IPS DF 4.7 (cell line): ENCODE results near the gene TNF.

ENCODE experiments used
- DNase-seq: peaks from one replicate; pipeline ENCODE4 v3.0.0-alpha.2; 2013; ENCODE audit warnings: low spot score; ENCODE audit errors: extremely low read depth

TNF gene

GRCh38 chr6:31575335-31575901 lies at the start of gene TNF:
TSS of gene TNF (plus strand) at chr6:31575565. CDS start at chr6:31575742, 177 bp downstream.
- DNase-seq, result no peak

DNA sequence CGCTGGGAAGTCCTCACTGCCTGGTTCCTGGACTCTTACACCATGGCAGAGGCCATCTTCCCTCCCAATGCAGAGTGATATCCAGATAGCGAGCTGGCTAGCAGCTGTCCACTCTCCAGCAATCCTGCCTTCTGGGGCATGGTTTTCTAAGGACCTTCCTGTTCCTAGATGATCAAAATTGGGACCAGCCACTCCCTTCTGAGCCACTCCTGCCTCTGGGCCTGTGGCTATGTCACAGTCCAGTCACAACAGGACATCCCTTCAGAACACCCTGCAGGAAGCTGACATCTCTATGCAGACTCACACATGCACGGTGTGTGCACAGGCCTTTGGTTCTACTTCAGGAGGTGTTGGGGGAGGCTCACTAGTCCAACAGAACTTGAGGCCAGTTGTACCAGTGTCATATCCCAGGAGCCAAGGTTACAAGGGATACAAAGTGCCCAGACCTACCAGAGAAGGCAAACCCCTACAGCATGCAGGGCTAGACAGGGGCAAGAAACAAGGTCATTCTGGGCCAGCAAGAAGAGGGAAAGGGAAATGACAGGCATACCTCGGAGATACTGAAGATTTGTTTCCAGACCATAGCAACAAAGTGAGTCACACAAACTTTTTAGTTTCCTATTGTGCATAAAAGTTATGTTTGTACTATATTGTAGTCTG lies 49.3 kb upstream of the TNF start:
- no peak for DNase-seq

- DNase-seq, result no peak
Observed at GRCh38 chr6:31528307-31528777, 47.0 kb upstream of the TNF start.

GRCh38 chr6:31528821-31529328 lies 46.5 kb upstream of the TNF start, which contains the start of gene MCCD1:
TSS of gene MCCD1 (plus strand) at chr6:31528962. CDS start at chr6:31529015, 53 bp downstream.
- DNase-seq, result no peak

- no peak for DNase-seq
Observed at GRCh38 chr6:31529329-31530150, 45.8 kb upstream of the TNF start.

DNA sequence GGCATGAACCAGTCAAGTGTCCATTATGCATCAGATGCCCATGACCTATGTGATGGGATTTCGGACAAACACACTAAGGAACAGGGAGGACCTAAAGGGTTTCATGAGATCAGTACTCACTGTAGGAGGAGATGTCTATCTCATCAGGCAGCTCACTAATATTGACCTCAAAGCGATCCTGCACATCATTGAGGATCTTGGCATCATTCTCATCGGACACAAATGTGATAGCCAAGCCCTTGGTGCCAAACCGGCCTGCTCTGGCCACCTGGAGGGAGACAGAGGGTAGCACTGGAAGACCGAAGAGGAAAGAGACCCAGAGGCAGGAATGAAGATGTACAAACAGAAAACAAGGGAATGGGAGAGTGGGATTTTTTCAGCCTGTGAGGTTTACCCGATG lies 44.7 kb upstream of the TNF start:
- no peak for DNase-seq

- no peak for DNase-seq
Observed at GRCh38 chr6:31531162-31531561, 44.2 kb upstream of the TNF start.

DNA sequence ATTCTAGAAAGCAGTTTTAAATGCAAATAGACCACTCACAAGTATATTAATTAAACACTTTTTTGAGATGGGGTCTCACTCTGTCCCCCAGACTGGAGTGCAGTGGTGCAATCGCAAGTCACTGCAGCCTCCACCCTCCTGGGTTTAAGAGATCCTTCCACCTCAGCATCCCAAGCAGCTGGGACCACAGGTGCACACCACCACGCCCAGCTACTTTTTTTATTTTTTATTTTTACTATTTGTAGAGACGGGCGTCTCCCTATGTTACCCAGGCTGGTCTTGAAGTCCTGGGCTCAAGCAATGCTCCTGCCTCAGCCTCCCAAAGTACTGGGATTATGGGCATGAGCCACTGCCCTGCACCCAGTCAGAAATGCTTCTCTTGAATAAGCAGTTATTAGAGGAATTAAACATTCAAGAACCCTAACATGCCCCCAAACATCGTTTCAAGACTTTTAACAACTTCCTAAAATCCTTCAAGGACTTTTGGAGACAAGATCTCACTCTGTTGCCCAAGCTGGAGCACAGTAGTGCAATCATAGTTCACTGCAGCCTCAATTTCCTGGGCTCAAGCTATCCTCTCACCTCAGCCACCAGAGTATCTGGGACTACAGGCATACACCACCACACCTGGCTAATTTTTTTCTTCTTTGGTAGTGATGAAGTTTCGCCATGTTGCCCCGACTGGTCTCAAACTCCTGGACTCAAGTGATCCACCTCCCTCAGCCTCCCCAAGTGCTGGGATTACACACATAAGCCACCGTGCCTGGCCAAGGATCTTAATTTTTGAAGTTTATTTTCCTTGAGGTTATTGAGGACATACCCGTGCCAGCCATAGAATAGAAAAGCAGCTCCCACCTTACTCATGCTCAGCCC lies 43.4 kb upstream of the TNF start:
- no peak for DNase-seq

DNA sequence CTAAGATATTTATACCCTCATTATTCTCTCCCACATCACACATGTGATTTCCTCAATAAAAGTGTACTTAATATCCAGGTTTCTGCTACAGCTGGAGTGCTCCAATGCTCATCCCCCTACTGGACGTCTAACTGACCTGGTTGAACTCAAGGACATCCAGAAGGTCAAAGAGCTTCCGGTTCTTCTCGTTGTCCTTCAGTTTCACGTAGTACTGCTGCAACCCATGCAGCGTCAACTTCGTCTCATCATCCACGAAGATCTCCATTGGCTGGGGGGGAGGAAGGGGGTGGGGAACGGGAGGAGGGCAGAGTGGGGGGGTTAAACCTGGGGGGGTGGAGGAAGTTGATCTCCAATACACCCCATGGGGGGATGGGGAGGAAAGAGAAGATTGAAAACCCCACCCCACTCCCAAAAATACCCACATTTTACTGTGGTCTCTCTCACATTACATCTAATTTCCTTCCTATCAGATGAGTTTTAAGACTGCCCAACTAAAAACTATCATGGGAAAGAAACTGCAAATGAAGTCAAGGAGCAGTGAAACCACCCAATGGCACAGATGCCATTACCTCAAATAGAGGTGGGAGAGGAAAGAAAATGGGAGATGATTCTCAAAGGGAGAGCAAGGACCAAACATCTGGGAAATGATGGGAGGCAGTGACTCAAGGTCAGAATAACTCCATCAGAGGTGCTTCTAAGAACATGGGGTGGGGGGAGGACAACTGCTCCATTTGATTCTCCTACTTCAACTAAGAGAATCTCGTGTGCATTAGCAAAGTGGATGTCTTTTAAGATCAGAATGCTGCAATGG lies 42.5 kb upstream of the TNF start:
- no peak for DNase-seq

DNA sequence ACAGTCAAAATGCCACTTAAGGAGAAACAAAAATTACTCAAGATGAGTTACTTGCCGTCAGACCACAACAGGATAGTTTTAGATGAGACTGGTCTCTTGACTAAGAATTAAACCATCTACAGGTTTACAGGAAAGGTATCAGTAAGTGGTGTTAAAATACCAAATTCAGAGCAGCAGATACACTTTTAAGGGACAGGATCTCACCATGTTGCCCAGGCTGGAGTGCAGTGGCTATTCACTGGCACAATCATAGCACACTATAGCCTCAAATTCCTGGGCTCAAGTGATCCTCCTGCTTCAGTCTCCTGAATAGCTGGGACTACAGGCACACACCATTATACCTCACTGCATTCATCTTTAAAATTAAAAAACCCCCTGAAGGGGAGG lies 41.9 kb upstream of the TNF start:
- DNase-seq, result no peak

DNA sequence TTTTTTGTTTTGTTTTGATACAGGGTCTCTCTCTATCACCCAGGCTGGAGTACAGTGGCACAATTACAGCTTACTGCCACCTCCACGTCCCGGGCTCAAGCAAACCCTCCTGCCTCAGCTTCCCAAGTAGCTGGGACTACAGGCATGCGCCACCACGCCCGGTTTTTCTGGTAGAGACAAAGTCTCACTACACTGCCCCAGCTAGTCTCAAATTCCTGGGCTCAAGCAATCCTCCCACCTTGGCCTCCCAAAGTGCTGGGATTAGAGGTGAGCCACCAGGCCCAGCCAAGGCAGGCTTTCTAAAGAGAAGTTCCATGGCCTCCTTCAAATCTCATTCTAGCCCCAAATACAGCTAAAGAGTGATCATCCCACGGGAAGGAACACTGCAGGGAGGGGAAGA lies 41.4 kb upstream of the TNF start:
- DNase-seq, result no peak

DNA sequence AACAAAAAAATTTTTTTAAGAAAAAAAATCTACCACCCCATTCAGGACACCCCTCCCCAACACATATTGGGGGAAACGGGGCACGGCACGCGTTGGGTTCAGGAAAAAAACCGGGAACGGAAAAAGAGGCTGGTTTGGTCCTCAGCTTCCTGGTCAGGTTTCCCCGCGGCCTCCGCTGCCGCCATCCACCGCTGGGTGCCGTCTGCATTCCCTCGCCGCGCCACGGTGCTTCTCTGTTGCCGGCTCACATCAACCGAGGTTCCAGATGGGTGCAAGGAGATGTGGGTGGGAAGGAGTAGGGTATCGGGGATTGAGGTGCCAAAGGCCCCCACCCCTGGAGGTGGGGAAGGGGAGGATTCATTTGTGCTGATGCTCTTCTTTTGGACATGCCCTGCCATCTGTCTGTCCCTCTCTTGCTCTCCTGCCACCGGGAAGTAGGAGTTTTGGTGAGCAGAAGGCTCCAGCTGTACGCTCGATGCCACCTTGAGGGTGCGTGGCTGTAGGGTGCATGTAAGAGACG lies 40.8 kb upstream of the TNF start:
- no peak for DNase-seq

GRCh38 chr6:31535538-31536324 lies 39.6 kb upstream of the TNF start:
- no peak for DNase-seq

DNA sequence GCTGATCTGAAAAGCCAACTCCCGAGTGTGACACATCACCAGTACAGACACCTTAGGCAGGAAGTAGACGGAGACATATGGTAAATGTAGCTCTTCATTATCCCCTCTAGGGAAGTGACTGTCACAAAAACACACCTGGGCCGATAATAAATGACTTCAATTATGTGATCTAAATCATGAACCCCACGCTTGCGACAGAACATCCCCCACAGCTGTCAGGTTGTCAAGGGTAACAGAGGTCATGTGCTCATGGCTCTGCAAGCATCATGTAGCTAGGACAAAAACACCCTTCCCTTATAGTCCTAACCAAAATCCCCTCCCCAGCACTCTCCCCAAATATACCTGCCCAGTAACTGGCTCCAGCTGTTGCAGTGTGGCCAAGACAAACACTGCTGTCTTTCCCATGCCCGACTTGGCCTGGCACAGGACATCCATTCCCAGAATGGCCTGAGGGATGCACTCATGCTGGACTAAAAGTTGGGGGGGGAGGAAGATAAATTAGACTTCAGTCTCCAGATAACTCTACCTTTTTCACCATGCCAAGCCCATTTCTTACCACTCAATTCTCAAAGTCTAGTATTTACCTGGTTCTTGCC lies 36.5 kb upstream of the TNF start:
- no peak for DNase-seq

DNA sequence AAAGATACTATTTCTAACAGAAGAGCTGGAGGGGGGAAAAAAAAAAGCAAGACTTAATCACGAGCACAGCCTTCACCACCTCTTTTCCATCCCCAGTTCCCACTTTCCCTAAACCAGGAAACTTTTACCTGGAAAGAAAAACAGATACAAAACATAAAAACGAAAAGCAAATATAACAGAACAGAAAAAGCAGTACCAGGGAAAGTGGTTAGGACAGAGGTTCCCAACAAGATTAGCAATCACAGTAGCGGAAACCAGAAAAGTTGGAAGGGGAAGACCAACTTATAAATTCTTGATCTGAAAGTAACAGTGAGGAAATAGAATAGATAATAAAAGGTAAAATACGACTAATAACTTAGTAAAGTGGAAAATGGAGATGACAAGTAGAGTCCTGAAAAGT lies 34.7 kb upstream of the TNF start:
- no peak for DNase-seq

GRCh38 chr6:31541059-31541657 lies 34.2 kb upstream of the TNF start:
- DNase-seq, result no peak

- no peak for DNase-seq
Observed at GRCh38 chr6:31541658-31542521, 33.5 kb upstream of the TNF start, which contains the start of gene DDX39B. TSS of gene DDX39B (minus strand) at chr6:31542003. CDS start at chr6:31540532, 1,471 bp downstream.
